Suprapubic skin (tissue), 4 donors: ENCODE results near the gene OR6J1. TPM values are rescaled to one million over a fixed set of nuclear protein-coding genes. Genes with fewer than 3 reads are reported as not detected.

Source experiments
- DNase-seq, 2 donors: peaks; one replicate each; pipeline ENCODE4 v3.0.0-alpha.2; 2019; ENCODE audit warnings: low spot score in 2 of 2
- H3K27ac ChIP-seq: fragments of 200-600 bp; sonication (generic); one replicate; pipeline ENCODE4 v1.5.1; 2019
- H3K27me3 ChIP-seq: fragments of 200-600 bp; sonication (generic); one replicate; pipeline ENCODE4 v1.5.1; 2019
- H3K36me3 ChIP-seq: fragments of 200-600 bp; sonication (generic); one replicate; pipeline ENCODE4 v1.5.1; 2019
- H3K4me1 ChIP-seq: fragments of 200-600 bp; sonication (generic); one replicate; pipeline ENCODE4 v1.5.1; 2019
- H3K4me3 ChIP-seq: fragments of 200-600 bp; sonication (generic); one replicate; pipeline ENCODE4 v1.5.1; 2019; ENCODE audit warnings: mild to moderate bottlenecking
- H3K9me3 ChIP-seq: fragments of 200-600 bp; sonication (generic); one replicate; pipeline ENCODE4 v1.5.1; 2019
- CTCF ChIP-seq, 2 donors: fragments of 200-600 bp in 1 of 2; fragments of 450-650 bp in 1 of 2; sonication (generic) in 1 of 2; IDR thresholded peaks; one replicate each; pipeline ENCODE4 v1.5.1; 2016 to 2019; ENCODE audit warnings: antibody characterized with exemption in 2 of 2, mild to moderate bottlenecking in 1 of 2, moderate library complexity in 1 of 2
- EP300 ChIP-seq: sonication (generic); formaldehyde crosslinking; IDR thresholded peaks from one replicate; pipeline ENCODE4 v1.6.1; 2017; ENCODE audit warnings: antibody characterized with exemption
- POLR2A ChIP-seq, 2 donors: fragments of 450-650 bp; IDR thresholded peaks; one replicate each; pipeline ENCODE4 v1.6.1; 2017; ENCODE audit warnings: antibody characterized with exemption in 2 of 2, mild to moderate bottlenecking in 2 of 2, moderate library complexity in 2 of 2
- POLR2AphosphoS5 ChIP-seq, 3 donors: sonication (generic); formaldehyde crosslinking; IDR thresholded peaks; one replicate each; pipeline ENCODE4 v1.6.1; 2017; ENCODE audit warnings: antibody characterized with exemption in 3 of 3
- WGBS: methylation state at CpG from one replicate; pipeline ENCODE4 v1.1.5; 2018; 5-methylcytosine and 5-hydroxymethylcytosine counted together
- total RNA-seq, 4 donors: library from RNA; depleted of rRNA; stranded (reverse); fragments of >200 nt; gene quantifications; one replicate each; pipeline ENCODE4 v1.1.0, GENCODE V29; 2016

Gene OR6J1
- total RNA-seq, 4 donors from 2014 or later: not detected

GRCh38 chr14:22606380-22606779, 37.8 kb downstream of the OR6J1 start:
- Histone ChIP-seq H3K36me3 (peaks cover 100% of the 10 kb centered on the region), H3K27ac (no peak overlapping the region), H3K4me3 (no peak overlapping the region), H3K9me3 (no peaks in the 10 kb centered on the region), H3K4me1 (no peaks in the 10 kb centered on the region), H3K27me3 (no peaks in the 10 kb centered on the region)
- WGBS: 96% methylated on average over 6 of the region's 6 CpGs
- no peak for TF ChIP-seq POLR2A (IDR thresholded peaks at IDR 0.05)
- TF ChIP-seq POLR2AphosphoS5 (IDR thresholded peaks at IDR 0.05): no peak
- TF ChIP-seq EP300: no peak
- TF ChIP-seq CTCF (IDR thresholded peaks at IDR 0.05): no peak
- no peak for DNase-seq

GRCh38 chr14:22602862-22603261, 41.3 kb downstream of the OR6J1 start:
- no peaks in the 10 kb centered on the region for H3K27me3 ChIP-seq
- H3K4me1 ChIP-seq: peaks cover 17% of the 10 kb centered on the region
- H3K36me3 ChIP-seq: peaks cover 65% of the 10 kb centered on the region
- TF ChIP-seq EP300 (no peak), POLR2A (IDR thresholded peaks at IDR 0.05) (no peak), CTCF (IDR thresholded peaks at IDR 0.05) (no peak), POLR2AphosphoS5 (IDR thresholded peaks at IDR 0.05) (no peak)
- DNase-seq: no peak
- no peak overlapping the region for H3K4me3 ChIP-seq
- no peaks in the 10 kb centered on the region for H3K9me3 ChIP-seq
- H3K27ac ChIP-seq: no peak overlapping the region

- no peak for TF ChIP-seq POLR2A (IDR thresholded peaks at IDR 0.05)
- TF ChIP-seq POLR2AphosphoS5 (IDR thresholded peaks at IDR 0.05): no peak
- TF ChIP-seq CTCF (IDR thresholded peaks at IDR 0.05): no peak
- TF ChIP-seq EP300: no peak
- no peaks in the 10 kb centered on the region for H3K9me3 ChIP-seq
- no peak overlapping the region for H3K4me3 ChIP-seq
- no peaks in the 10 kb centered on the region for H3K27me3 ChIP-seq
- H3K4me1 ChIP-seq: peaks cover 21% of the 10 kb centered on the region
- 89% methylated on average over 5 of the region's 5 CpGs for whole genome bisulfite sequencing
- DNase-seq: no peak
- H3K27ac ChIP-seq: no peak overlapping the region
- peaks cover 56% of the 10 kb centered on the region for H3K36me3 ChIP-seq
Measured at GRCh38 chr14:22601996-22602395, 42.2 kb downstream of the OR6J1 start.

- Histone ChIP-seq H3K27ac (no peak overlapping the region), H3K27me3 (no peaks in the 10 kb centered on the region), H3K4me3 (no peak overlapping the region), H3K4me1 (peaks cover 21% of the 10 kb centered on the region), H3K36me3 (peaks cover 51% of the 10 kb centered on the region), H3K9me3 (no peaks in the 10 kb centered on the region)
- DNase-seq: no peak
- TF ChIP-seq POLR2A (IDR thresholded peaks at IDR 0.05): no peak
- TF ChIP-seq POLR2AphosphoS5 (IDR thresholded peaks at IDR 0.05): no peak
- no peak for TF ChIP-seq EP300
- no peak for TF ChIP-seq CTCF (IDR thresholded peaks at IDR 0.05)
- WGBS: 89% methylated on average over 2 of the region's 2 CpGs
Measured at GRCh38 chr14:22601456-22601855, 42.7 kb downstream of the OR6J1 start.

GRCh38 chr14:22600027-22600426, 44.1 kb downstream of the OR6J1 start:
- Histone ChIP-seq H3K27me3 (no peaks in the 10 kb centered on the region), H3K4me1 (peaks cover 21% of the 10 kb centered on the region), H3K4me3 (no peak overlapping the region), H3K9me3 (no peaks in the 10 kb centered on the region), H3K36me3 (peaks cover 36% of the 10 kb centered on the region), H3K27ac (no peak overlapping the region)
- DNase-seq: no peak
- TF ChIP-seq EP300: no peak

- peak overlapping the region; percentile 38 for H3K27ac ChIP-seq
- no peak for DNase-seq
- peaks cover 30% of the 10 kb centered on the region for H3K36me3 ChIP-seq
- peaks cover 21% of the 10 kb centered on the region for H3K4me1 ChIP-seq
- H3K4me3 ChIP-seq: peak overlapping the region; percentile 77
- 76% methylated on average over 3 of the region's 3 CpGs for WGBS
- no peaks in the 10 kb centered on the region for H3K9me3 ChIP-seq
- TF ChIP-seq POLR2AphosphoS5 (IDR thresholded peaks at IDR 0.05): no peak
- TF ChIP-seq CTCF (IDR thresholded peaks at IDR 0.05): no peak
- TF ChIP-seq POLR2A (IDR thresholded peaks at IDR 0.05): no peak
- no peak for TF ChIP-seq EP300
- H3K27me3 ChIP-seq: no peaks in the 10 kb centered on the region
Measured at GRCh38 chr14:22599349-22599748, 44.8 kb downstream of the OR6J1 start.
